BE2C (cell line): ENCODE measurements around the gene SLIT1.

Source experiments
- DNase-seq: peaks from one replicate; pipeline ENCODE4 v3.0.0-alpha.2; 2020
- H3K27me3 ChIP-seq: fragments of 250-450 bp; sonication (Bioruptor Pico); 2 replicates; pipeline ENCODE4 v1.5.1; 2020; ENCODE audit warnings: mild to moderate bottlenecking
- H3K36me3 ChIP-seq: fragments of 250-450 bp; sonication (Bioruptor Pico); 2 replicates; pipeline ENCODE4 v1.5.1; 2020; ENCODE audit warnings: mild to moderate bottlenecking
- H3K4me1 ChIP-seq: fragments of 250-450 bp; sonication (Bioruptor Pico); 2 replicates; pipeline ENCODE4 v1.5.1; 2020
- H3K4me3 ChIP-seq: 2 replicates; pipeline ENCODE4 v1.5.1; 2011; ENCODE audit warnings: low read depth, low read length
- H3K9me3 ChIP-seq: fragments of 250-450 bp; sonication (Bioruptor Pico); 2 replicates; pipeline ENCODE4 v1.5.1; 2020
- CTCF ChIP-seq: IDR thresholded peaks from 2 replicates; pipeline ENCODE4 v1.5.1; 2012; ENCODE audit warnings: mild to moderate bottlenecking, low read depth, low read length

Gene SLIT1

GRCh38 chr10:97062046-97062445 lies 123.7 kb downstream of the SLIT1 start:
- Histone ChIP-seq H3K9me3 (no peaks in the 10 kb centered on the region), H3K4me1 (no peaks in the 10 kb centered on the region), H3K4me3 (no peak overlapping the region), H3K27me3 (no peaks in the 10 kb centered on the region), H3K36me3 (no peaks in the 10 kb centered on the region)
- DNase-seq: no peak
- TF ChIP-seq CTCF: no peak

DNA sequence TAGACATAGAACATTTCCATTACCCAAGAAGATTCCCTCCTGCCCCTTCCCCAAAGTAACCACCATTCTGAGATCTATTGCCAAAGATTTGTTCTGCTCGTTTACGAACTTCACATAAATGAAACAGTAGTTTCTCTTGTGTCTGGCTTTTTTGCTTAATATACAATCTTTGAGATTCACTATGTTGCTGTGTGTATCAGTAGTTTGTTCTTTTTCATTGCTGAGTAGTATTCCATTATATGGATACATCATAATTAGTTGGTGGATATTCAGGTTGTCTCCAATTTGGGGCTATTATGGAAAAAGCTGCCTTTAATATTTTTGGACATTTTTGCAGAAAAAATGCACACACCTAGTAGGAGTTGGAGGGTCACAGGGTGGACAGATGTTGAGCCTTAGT lies 124.3 kb downstream of the SLIT1 start:
- Histone ChIP-seq H3K4me3 (no peak overlapping the region), H3K9me3 (no peaks in the 10 kb centered on the region), H3K4me1 (no peaks in the 10 kb centered on the region), H3K27me3 (no peaks in the 10 kb centered on the region), H3K36me3 (no peaks in the 10 kb centered on the region)
- DNase-seq: no peak
- TF ChIP-seq CTCF: no peak

- no peaks in the 10 kb centered on the region for H3K4me1 ChIP-seq
- no peaks in the 10 kb centered on the region for H3K36me3 ChIP-seq
- no peak for TF ChIP-seq CTCF
- H3K9me3 ChIP-seq: no peaks in the 10 kb centered on the region
- DNase-seq: peak; percentile 24
- no peaks in the 10 kb centered on the region for H3K27me3 ChIP-seq
- H3K4me3 ChIP-seq: no peak overlapping the region
Measured at GRCh38 chr10:97060441-97061084, 125.2 kb downstream of the SLIT1 start.

GRCh38 chr10:97059872-97060205 lies 125.9 kb downstream of the SLIT1 start:
- no peak for TF ChIP-seq CTCF
- DNase-seq: no peak

DNA sequence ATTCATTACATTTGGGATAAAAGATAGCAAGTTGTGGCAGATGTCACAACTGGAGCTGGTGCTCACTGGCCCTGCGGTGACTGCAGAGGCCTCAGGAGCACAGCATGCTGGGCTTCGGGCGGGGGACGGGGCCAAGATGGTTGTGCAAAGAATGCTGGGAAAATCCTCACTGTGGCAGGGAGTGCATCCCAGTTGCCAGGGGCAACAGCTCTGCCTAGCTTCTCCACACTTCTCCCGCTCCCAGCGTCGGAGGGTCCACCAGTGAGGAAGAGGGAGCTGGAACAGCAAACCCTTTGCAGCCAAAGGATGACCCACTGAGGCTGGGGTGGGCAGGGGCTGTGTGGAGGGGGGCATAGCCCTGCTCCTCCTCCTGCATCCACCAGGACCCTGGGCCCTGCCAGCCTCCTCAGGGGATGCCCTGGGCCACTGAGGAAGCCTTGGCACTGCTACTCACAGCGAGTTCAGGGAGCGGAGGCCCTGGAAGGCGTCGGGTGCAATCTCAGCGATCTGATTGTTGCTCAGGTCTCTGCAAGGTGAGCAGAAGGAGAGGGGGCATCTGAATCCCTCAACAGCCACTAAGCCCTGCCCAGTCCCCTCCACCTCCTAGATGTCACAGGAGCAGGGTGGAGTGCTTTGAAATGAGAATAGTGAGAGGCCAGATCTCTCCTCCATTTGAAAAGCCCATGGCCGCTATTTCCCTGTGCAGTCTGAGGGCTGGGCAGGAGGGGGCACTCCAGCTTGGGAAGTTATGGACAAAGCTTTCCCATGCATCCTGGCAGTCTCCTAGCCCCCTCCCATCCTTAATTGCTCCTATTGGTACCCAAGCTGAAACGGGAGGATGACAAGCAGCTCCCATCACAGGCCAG lies 126.5 kb downstream of the SLIT1 start:
- no peaks in the 10 kb centered on the region for H3K4me1 ChIP-seq
- peak; percentile 33; the same call in 1 of the 2 replicates for TF ChIP-seq CTCF
- DNase-seq: no peak
- H3K4me3 ChIP-seq: no peak overlapping the region
- H3K27me3 ChIP-seq: no peaks in the 10 kb centered on the region
- H3K36me3 ChIP-seq: no peaks in the 10 kb centered on the region
- no peaks in the 10 kb centered on the region for H3K9me3 ChIP-seq

More at GRCh38 chr10:97059872-97060205, 125.9 kb downstream of the SLIT1 start:
- no peaks in the 10 kb centered on the region for H3K4me1 ChIP-seq
- no peaks in the 10 kb centered on the region for H3K27me3 ChIP-seq
- H3K9me3 ChIP-seq: no peaks in the 10 kb centered on the region
- no peak overlapping the region for H3K4me3 ChIP-seq
- H3K36me3 ChIP-seq: no peaks in the 10 kb centered on the region

- H3K36me3 ChIP-seq: no peaks in the 10 kb centered on the region
- H3K4me3 ChIP-seq: no peak overlapping the region
- TF ChIP-seq CTCF: no peak
- peaks cover 1% of the 10 kb centered on the region; the same call in 1 of the 2 replicates for H3K4me1 ChIP-seq
- no peaks in the 10 kb centered on the region for H3K9me3 ChIP-seq
- H3K27me3 ChIP-seq: no peaks in the 10 kb centered on the region
- no peak for DNase-seq
Measured at GRCh38 chr10:97058521-97058920, 127.2 kb downstream of the SLIT1 start.
